Karpas-422 (cell line): ENCODE results near the gene FAM90A1. TPM values are rescaled to one million over a fixed set of nuclear protein-coding genes. Genes with fewer than 3 reads are reported as not detected.
"Not testable (repeated sequence)": the region's sequence is repeated elsewhere in the genome, so short reads cannot be mapped to it uniquely, and the experiment has no call there.

Experiments
- DNase-seq: peaks from one replicate; pipeline ENCODE4 v3.0.0-alpha.2; 2015
- H2AFZ ChIP-seq: fragments of 200-600 bp; sonication (generic); 2 replicates; pipeline ENCODE4 v1.6.1; 2014; ENCODE audit warnings: antibody characterized with exemption, low read length, mixed read lengths
- H3K27ac ChIP-seq: fragments of 200-600 bp; sonication (generic); 2 replicates; pipeline ENCODE4 v1.5.1; 2014; ENCODE audit warnings: mild to moderate bottlenecking, low read length, moderate library complexity
- H3K27me3 ChIP-seq: fragments of 200-600 bp; sonication (generic); 2 replicates; pipeline ENCODE4 v1.6.1; 2014; ENCODE audit warnings: low read length, mixed read lengths
- H3K36me3 ChIP-seq: fragments of 200-600 bp; sonication (generic); 2 replicates; pipeline ENCODE4 v1.6.1; 2014; ENCODE audit warnings: low read length, mixed read lengths; ENCODE audit not compliant: insufficient read depth
- H3K4me1 ChIP-seq: fragments of 200-600 bp; sonication (generic); 2 replicates; pipeline ENCODE4 v1.6.1; 2014; ENCODE audit warnings: mild to moderate bottlenecking, low read length, mixed read lengths
- H3K4me2 ChIP-seq: fragments of 200-600 bp; sonication (generic); 2 replicates; pipeline ENCODE4 v1.6.1; 2014; ENCODE audit warnings: low read length, low read depth, mild to moderate bottlenecking; ENCODE audit not compliant: poor library complexity, severe bottlenecking
- H3K4me3 ChIP-seq: fragments of 200-600 bp; sonication (generic); 2 replicates; pipeline ENCODE4 v1.5.1; 2014; ENCODE audit warnings: mild to moderate bottlenecking, antibody characterized with exemption, low read length, mixed read lengths
- H3K79me2 ChIP-seq: fragments of 200-600 bp; sonication (generic); 2 replicates; pipeline ENCODE4 v1.6.1; 2014; ENCODE audit warnings: mild to moderate bottlenecking, low read length, mixed read lengths
- H3K9ac ChIP-seq: fragments of 200-600 bp; sonication (generic); 2 replicates; pipeline ENCODE4 v1.6.0; 2014; ENCODE audit warnings: low read length
- H3K9me2 ChIP-seq: fragments of 200-600 bp; sonication (generic), shearing (Covaris generic); replicated peaks from 2 replicates; pipeline ENCODE4 v1.6.0; 2014; ENCODE audit warnings: mild to moderate bottlenecking, low read length, moderate library complexity; ENCODE audit not compliant: insufficient read depth
- H3K9me3 ChIP-seq: fragments of 300-700, 200-600 bp; sonication (generic); 2 replicates; pipeline ENCODE4 v1.6.1; 2014; ENCODE audit warnings: low read length, mixed read lengths
- H4K20me1 ChIP-seq: fragments of 200-600 bp; sonication (generic); 2 replicates; pipeline ENCODE4 v1.6.1; 2014; ENCODE audit warnings: mild to moderate bottlenecking, antibody characterized with exemption, low read length, low read depth; ENCODE audit not compliant: insufficient read depth
- total RNA-seq: library from RNA; depleted of rRNA; stranded (reverse); fragments of >200 nt; shearing (Covaris generic); gene quantifications from 2 replicates; pipeline ENCODE4 v1.2.3, GENCODE V29; 2014; ENCODE audit warnings: low replicate concordance

FAM90A1 gene
- total RNA-seq, 1 experiment from 2014 or later, result not detected

DNA sequence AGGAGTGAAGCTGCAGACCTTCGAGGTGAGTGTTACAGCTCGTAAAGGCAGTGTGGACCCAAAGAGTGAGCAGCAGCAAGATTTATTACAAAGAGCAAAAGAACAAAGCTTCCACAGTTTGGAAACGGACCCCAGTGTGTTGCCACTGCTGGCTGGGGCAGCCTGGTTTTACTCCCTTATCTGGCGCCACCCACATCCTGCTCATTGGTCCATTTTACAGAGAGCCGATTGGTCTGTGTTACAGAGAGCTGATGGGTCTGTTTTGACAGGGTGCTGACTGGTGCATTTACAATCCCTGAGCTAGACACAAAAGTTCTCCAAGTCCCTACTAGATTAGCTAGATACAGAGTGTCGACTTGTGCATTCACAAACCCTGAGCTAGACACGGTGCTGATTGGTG is 24.2 kb upstream of the FAM90A1 start:
- not testable (repeated sequence) for H3K4me2 ChIP-seq, H3K27me3 ChIP-seq, H3K9me3 ChIP-seq, H3K9me2 ChIP-seq, H3K36me3 ChIP-seq, H3K4me1 ChIP-seq, H4K20me1 ChIP-seq, H3K4me3 ChIP-seq, H3K79me2 ChIP-seq, H2AFZ ChIP-seq, H3K27ac ChIP-seq, H3K9ac ChIP-seq
- peak; percentile 64 for DNase-seq

GRCh38 chr12:8246941-8247535 is 19.6 kb upstream of the FAM90A1 start:
- H3K36me3 ChIP-seq, H4K20me1 ChIP-seq, DNase-seq, H3K4me2 ChIP-seq, H3K9me3 ChIP-seq, H3K27ac ChIP-seq, H3K9me2 ChIP-seq, H3K79me2 ChIP-seq, H3K9ac ChIP-seq, H3K4me3 ChIP-seq, H3K27me3 ChIP-seq, H2AFZ ChIP-seq: not testable (repeated sequence)
- H3K4me1 ChIP-seq, result peaks cover 12% of the 10 kb centered on the region

DNA sequence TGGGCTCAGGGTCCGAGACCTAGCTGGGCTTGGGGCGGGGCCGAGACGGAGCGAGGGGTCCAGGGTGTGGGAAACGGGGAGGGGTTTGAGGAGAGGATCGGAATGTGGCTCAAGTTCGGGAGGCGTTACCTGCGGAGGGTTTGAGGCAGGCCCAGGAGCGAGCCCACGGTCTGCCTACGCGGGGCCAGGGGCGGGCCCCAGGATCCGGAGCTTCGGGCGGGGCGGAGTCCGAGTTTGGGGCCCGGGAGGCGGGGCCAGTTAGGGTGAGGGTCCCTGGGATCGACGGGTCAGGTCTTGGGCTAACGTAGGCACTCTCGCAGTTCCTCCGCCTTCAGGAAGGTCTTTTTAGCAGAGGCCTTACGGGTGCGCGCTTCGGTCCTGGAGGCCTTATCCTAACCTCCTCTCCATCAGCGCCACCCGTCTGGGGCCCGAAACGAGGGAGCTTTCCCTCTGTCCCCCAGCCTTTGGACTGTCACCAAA is 16.3 kb upstream of the FAM90A1 start:
- H4K20me1 ChIP-seq, H3K36me3 ChIP-seq, H3K27ac ChIP-seq, DNase-seq, H3K27me3 ChIP-seq, H3K9me3 ChIP-seq, H3K79me2 ChIP-seq, H3K9me2 ChIP-seq: not testable (repeated sequence)
- Histone ChIP-seq H2AFZ (peak overlapping the region; percentile 28; the same call in 1 of the 2 replicates), H3K9ac (peak overlapping the region; percentile 44; the same call in 1 of the 2 replicates), H3K4me2 (peak overlapping the region; percentile 66), H3K4me3 (peak overlapping the region; percentile 62), H3K4me1 (peaks cover 13% of the 10 kb centered on the region)

- Histone ChIP-seq H3K27ac (peak overlapping the region; percentile 40; the same call in 1 of the 2 replicates), H3K4me3 (peak overlapping the region; percentile 74), H3K4me1 (peaks cover 13% of the 10 kb centered on the region), H3K4me2 (peak overlapping the region; percentile 71), H3K9ac (peak overlapping the region; percentile 75), H2AFZ (peak overlapping the region; percentile 28; the same call in 1 of the 2 replicates)
- not testable (repeated sequence) for H3K36me3 ChIP-seq, H3K27me3 ChIP-seq, H3K9me2 ChIP-seq, H3K79me2 ChIP-seq, H3K9me3 ChIP-seq, H4K20me1 ChIP-seq
- peak; percentile 97 for DNase-seq
These were observed 15.7 kb upstream of the FAM90A1 start for GRCh38 chr12:8242880-8243681.

GRCh38 chr12:8242622-8242879 is 15.1 kb upstream of the FAM90A1 start:
- H3K4me1 ChIP-seq, result peaks cover 13% of the 10 kb centered on the region
- not testable (repeated sequence) for H4K20me1 ChIP-seq, H3K9me3 ChIP-seq, H3K27me3 ChIP-seq, H3K9me2 ChIP-seq, H3K36me3 ChIP-seq, H3K79me2 ChIP-seq, DNase-seq
- peak overlapping the region; percentile 75 for H3K9ac ChIP-seq
- H3K27ac ChIP-seq, result peak overlapping the region; percentile 40; the same call in 1 of the 2 replicates
- peak overlapping the region; percentile 74 for H3K4me3 ChIP-seq
- peak overlapping the region; percentile 28; the same call in 1 of the 2 replicates for H2AFZ ChIP-seq
- peak overlapping the region; percentile 71 for H3K4me2 ChIP-seq

DNA sequence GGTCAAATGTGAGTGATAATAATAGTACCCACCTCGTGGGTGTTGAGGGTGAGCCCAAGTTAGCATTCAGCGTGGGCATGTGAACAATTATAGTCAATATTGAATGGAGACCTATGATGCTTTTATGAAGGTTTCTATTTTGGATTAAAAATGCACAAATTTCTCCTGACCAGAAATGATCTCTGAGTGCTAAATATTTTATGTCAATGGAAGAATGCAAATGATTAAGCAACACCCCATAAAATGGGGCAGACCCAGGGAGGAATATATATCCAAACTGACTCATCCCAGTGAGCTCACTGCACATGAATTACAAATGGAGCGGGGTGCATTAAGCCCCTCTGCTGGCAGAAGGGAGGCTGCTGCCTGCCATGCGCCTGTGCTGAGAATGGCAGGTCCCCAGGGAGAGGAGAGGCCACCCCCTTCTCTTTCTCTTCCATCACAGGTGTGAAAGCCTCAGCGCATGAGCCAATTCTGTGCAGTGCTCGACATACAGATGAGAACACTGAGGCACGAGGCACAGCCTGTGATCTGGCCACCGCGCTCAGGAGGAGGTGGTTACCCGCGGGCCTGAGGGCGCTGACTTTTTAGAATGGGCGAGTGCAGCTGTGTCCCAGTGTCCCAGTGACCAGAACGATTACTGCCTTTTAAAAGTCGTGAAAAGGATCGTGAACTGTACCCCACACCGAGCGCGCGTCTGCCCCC is 14.7 kb upstream of the FAM90A1 start:
- H3K9me2 ChIP-seq, H3K79me2 ChIP-seq, H3K9me3 ChIP-seq, H4K20me1 ChIP-seq, H3K36me3 ChIP-seq, H3K27me3 ChIP-seq: not testable (repeated sequence)
- H3K27ac ChIP-seq, result peak overlapping the region; percentile 40; the same call in 1 of the 2 replicates
- peaks cover 13% of the 10 kb centered on the region for H3K4me1 ChIP-seq
- H2AFZ ChIP-seq, result peak overlapping the region; percentile 28; the same call in 1 of the 2 replicates
- H3K4me3 ChIP-seq, result peak overlapping the region; percentile 74
- H3K9ac ChIP-seq, result peak overlapping the region; percentile 75
- peak; percentile 75 for DNase-seq
- peak overlapping the region; percentile 71 for H3K4me2 ChIP-seq

- DNase-seq, H3K79me2 ChIP-seq, H2AFZ ChIP-seq, H3K4me3 ChIP-seq, H4K20me1 ChIP-seq, H3K9me3 ChIP-seq, H3K27me3 ChIP-seq, H3K9me2 ChIP-seq, H3K36me3 ChIP-seq, H3K9ac ChIP-seq, H3K27ac ChIP-seq, H3K4me2 ChIP-seq: not testable (repeated sequence)
- H3K4me1 ChIP-seq, result peaks cover 13% of the 10 kb centered on the region
These were observed 13.1 kb upstream of the FAM90A1 start for GRCh38 chr12:8240340-8241114.

DNA sequence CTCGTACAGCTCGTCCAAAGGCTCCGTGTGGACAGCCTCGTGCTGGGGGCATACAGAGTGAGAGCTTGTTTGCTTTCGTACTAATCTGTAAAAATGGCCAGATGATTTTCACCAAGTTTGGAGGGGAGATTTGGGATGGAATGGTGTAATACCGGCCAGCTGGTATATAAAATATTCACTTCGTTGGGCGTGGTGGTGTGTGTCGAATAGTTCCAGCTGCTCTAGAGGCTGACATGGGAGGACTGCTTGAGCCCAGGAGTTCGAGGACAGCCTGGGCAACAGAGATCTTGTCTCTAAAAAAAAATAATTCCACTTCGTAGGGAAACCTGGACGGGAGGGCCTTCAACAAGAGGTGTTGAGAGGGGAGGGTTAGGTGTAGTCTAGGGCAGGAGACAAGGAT is 9.6 kb upstream of the FAM90A1 start:
- H3K9ac ChIP-seq, H2AFZ ChIP-seq, H3K79me2 ChIP-seq, H3K4me2 ChIP-seq, H3K4me1 ChIP-seq, H3K27me3 ChIP-seq, H3K27ac ChIP-seq, H3K9me2 ChIP-seq, H3K9me3 ChIP-seq, H3K4me3 ChIP-seq, H3K36me3 ChIP-seq, H4K20me1 ChIP-seq: not testable (repeated sequence)
- peak; percentile 6 for DNase-seq
